ENCODE measurements around the gene TAF5.

DNA sequence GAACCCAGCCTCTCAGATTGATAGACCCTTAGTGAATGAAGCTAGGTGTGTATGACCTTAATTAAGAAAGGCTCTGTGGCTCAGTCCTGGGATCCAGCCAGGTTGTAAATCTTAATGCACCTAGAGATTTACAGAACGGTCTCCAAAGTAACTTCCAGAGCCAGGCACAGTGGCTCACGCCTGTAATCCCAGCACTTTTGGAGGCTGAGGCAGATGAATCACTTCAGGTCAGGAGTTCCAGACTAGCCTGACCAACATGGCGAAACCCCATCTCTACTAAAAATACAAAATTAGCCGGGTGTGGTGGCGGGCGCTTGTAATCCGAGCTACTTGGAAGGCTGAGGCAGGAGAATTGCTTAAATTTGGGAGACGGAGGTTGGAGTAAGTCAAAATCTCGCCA lies 60.1 kb downstream of the TAF5 start:
- TF ChIP-seq, protein P1, sequence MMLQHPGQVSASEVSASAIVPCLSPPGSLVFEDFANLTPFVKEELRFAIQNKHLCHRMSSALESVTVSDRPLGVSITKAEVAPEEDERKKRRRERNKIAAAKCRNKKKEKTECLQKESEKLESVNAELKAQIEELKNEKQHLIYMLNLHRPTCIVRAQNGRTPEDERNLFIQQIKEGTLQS (IDR thresholded peaks at IDR 0.05; ENCODE audit: borderline replicate concordance, extremely low read depth, low read depth, low read length): no peak
- TF ChIP-seq, protein P2, sequence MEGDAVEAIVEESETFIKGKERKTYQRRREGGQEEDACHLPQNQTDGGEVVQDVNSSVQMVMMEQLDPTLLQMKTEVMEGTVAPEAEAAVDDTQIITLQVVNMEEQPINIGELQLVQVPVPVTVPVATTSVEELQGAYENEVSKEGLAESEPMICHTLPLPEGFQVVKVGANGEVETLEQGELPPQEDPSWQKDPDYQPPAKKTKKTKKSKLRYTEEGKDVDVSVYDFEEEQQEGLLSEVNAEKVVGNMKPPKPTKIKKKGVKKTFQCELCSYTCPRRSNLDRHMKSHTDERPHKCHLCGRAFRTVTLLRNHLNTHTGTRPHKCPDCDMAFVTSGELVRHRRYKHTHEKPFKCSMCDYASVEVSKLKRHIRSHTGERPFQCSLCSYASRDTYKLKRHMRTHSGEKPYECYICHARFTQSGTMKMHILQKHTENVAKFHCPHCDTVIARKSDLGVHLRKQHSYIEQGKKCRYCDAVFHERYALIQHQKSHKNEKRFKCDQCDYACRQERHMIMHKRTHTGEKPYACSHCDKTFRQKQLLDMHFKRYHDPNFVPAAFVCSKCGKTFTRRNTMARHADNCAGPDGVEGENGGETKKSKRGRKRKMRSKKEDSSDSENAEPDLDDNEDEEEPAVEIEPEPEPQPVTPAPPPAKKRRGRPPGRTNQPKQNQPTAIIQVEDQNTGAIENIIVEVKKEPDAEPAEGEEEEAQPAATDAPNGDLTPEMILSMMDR (IDR thresholded peaks at IDR 0.05 in 2 of 3, conservative IDR thresholded peaks at IDR 0.05 in 1 of 3; ENCODE audit: control insufficient read depth in 2 of 3, extremely low read depth in 1 of 3, insufficient read depth in 1 of 3, low read depth in 3 of 3, low read length in 3 of 3): no peak
- TF ChIP-seq STAT3 (IDR thresholded peaks at IDR 0.05; ENCODE audit: low read depth, low read length) (no peak), POLR2A (IDR thresholded peaks at IDR 0.05; ENCODE audit: low read depth, low read length) (no peak), NFIC (IDR thresholded peaks at IDR 0.05; ENCODE audit: low read depth, low read length) (no peak), POLR2AphosphoS5 (IDR thresholded peaks at IDR 0.05; ENCODE audit: low read length) (no peak), TAF1 (IDR thresholded peaks at IDR 0.05; ENCODE audit: borderline replicate concordance, low read depth, low read length) (no peak)
